Measurements from ENCODE around the gene CHST15.

DNA sequence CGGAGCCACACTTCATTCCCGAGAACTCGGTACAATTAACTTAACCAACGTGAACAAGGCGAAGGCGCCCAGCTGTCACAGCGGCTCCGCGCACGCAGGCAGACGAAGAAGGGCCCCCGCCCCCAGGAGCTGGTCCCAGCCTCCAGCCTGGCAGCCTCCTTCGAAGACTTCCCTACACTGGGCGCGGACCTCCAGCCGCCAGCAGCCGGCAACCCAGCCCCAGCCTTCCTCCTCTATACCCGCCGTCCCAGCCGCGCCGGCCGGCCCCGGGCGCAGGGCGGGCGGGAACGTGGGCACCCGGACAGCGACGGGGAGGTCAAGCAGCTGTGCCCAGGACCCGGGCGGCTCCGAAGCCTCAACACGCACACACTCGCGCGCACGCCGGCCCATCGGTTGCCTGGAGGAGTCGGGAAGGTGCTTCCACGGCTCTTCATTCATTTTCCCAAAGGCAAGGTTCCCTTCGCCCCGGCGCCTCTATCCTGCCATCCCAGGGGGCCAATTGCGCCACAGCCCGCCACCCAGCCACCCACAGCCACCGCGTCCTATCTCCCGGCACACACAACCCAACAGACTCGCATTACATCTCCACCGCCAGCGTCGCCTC, 1.6 kb downstream of the CHST15 start:
- TF ChIP-seq, protein P1, sequence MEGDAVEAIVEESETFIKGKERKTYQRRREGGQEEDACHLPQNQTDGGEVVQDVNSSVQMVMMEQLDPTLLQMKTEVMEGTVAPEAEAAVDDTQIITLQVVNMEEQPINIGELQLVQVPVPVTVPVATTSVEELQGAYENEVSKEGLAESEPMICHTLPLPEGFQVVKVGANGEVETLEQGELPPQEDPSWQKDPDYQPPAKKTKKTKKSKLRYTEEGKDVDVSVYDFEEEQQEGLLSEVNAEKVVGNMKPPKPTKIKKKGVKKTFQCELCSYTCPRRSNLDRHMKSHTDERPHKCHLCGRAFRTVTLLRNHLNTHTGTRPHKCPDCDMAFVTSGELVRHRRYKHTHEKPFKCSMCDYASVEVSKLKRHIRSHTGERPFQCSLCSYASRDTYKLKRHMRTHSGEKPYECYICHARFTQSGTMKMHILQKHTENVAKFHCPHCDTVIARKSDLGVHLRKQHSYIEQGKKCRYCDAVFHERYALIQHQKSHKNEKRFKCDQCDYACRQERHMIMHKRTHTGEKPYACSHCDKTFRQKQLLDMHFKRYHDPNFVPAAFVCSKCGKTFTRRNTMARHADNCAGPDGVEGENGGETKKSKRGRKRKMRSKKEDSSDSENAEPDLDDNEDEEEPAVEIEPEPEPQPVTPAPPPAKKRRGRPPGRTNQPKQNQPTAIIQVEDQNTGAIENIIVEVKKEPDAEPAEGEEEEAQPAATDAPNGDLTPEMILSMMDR (IDR thresholded peaks at IDR 0.05; ENCODE audit: insufficient read depth, low read length): no peak
- TF ChIP-seq POLR2AphosphoS5 (IDR thresholded peaks at IDR 0.05; ENCODE audit: low read depth): no peak
- TF ChIP-seq, protein P2, sequence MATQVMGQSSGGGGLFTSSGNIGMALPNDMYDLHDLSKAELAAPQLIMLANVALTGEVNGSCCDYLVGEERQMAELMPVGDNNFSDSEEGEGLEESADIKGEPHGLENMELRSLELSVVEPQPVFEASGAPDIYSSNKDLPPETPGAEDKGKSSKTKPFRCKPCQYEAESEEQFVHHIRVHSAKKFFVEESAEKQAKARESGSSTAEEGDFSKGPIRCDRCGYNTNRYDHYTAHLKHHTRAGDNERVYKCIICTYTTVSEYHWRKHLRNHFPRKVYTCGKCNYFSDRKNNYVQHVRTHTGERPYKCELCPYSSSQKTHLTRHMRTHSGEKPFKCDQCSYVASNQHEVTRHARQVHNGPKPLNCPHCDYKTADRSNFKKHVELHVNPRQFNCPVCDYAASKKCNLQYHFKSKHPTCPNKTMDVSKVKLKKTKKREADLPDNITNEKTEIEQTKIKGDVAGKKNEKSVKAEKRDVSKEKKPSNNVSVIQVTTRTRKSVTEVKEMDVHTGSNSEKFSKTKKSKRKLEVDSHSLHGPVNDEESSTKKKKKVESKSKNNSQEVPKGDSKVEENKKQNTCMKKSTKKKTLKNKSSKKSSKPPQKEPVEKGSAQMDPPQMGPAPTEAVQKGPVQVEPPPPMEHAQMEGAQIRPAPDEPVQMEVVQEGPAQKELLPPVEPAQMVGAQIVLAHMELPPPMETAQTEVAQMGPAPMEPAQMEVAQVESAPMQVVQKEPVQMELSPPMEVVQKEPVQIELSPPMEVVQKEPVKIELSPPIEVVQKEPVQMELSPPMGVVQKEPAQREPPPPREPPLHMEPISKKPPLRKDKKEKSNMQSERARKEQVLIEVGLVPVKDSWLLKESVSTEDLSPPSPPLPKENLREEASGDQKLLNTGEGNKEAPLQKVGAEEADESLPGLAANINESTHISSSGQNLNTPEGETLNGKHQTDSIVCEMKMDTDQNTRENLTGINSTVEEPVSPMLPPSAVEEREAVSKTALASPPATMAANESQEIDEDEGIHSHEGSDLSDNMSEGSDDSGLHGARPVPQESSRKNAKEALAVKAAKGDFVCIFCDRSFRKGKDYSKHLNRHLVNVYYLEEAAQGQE (IDR thresholded peaks at IDR 0.05; ENCODE audit: insufficient replicate concordance, low read depth): no peak
